ENCODE measurements around the gene PHETA1.

GRCh38 chr12:111341426-111342065 lies 27.3 kb downstream of the PHETA1 start:
- TF ChIP-seq POLR2A (IDR thresholded peaks at IDR 0.05) (no peak), CTCF (IDR thresholded peaks at IDR 0.05) (no peak), EP300 (IDR thresholded peaks at IDR 0.05) (no peak)
